Stimulated activated CD4-positive, alpha-beta T cell treated with anti-CD3 and anti-CD28 coated beads, Interleukin-1b, Interleukin-23, amount 100 ng/mL, for 4 hours (primary cell): ENCODE data around the gene HMGCL.

ENCODE experiments used
- DNase-seq, 2 donors: peaks; one replicate each; pipeline ENCODE4 v3.0.0-alpha.2; 2020; ENCODE audit warnings: low read depth in 2 of 2

The HMGCL gene

GRCh38 chr1:23776217-23776616 is 49.0 kb downstream of the HMGCL start:
- no peak for DNase-seq

GRCh38 chr1:23774174-23774880 is 50.9 kb downstream of the HMGCL start:
- no peak for DNase-seq

- DNase-seq = no peak
Measured at GRCh38 chr1:23772854-23773242, 52.4 kb downstream of the HMGCL start.

- peak; percentile 80 to 85 for DNase-seq
Measured at GRCh38 chr1:23772049-23772853, 53.0 kb downstream of the HMGCL start.

GRCh38 chr1:23768733-23769132 is 56.5 kb downstream of the HMGCL start:
- DNase-seq = no peak

GRCh38 chr1:23763041-23763577 is 62.1 kb downstream of the HMGCL start:
- no peak for DNase-seq

- no peak for DNase-seq
Measured at GRCh38 chr1:23759277-23759676, 66.0 kb downstream of the HMGCL start.

- no peak for DNase-seq
Measured at GRCh38 chr1:23757812-23758211, 67.4 kb downstream of the HMGCL start.

- DNase-seq = no peak
Measured at GRCh38 chr1:23756676-23757075, 68.6 kb downstream of the HMGCL start.

GRCh38 chr1:23752909-23753308 is 72.3 kb downstream of the HMGCL start:
- DNase-seq = no peak
